HG03159 (cell line): ENCODE data around the gene SYNCRIP.
"Not testable (repeated sequence)": the region's sequence is repeated elsewhere in the genome, so short reads cannot be mapped to it uniquely, and the experiment has no call there.

Experiments used
- ATAC-seq: cut with Tn5 transposase; IDR thresholded peaks from one replicate; pipeline ENCODE4 v1.9.1; 2021; ENCODE audit warnings: mild to moderate bottlenecking, moderate library complexity; ENCODE audit not compliant: unreplicated experiment

Gene SYNCRIP

DNA sequence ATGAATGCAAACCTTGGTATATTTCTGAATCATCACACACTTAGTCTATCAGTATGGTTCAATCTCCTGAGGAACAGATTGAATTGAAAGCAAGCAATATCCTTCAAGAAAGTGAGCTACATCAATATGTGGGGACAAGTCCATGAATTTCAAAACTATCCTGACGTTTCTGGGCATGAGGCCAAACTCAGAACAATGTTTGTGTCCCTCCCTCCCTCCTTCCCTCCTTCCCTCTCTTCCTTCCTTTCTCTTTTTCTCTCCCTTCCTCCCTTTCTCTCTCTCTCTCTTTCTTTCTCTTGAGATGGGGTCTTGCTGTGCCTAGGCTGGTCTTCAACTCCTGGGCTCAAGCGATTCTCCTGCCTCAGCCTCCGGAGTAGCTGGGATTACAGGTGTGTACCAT, 27.9 kb upstream of the SYNCRIP start:
- ATAC-seq, result no peak

DNA sequence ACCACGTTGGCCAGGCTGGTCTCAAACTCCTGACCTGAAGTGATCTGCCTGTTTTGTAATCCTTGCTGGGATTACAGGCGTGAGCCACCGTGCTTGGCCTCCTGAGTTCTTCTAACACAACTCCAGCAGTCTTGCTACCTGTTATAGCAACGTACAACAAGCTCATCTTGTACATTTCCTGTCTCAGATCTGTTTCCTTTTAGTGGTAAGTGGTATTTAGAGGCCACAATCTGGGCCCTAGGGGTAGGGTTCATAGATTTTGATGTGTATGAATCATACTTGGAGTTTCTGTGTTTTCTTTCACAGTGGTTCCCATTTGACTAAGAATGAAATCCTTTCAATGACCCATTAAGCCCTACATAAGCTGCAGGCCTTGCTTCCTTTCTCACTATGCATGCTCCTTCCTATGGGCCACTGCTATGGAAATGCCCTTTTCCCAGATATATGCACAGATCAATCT, 27.1 kb upstream of the SYNCRIP start:
- ATAC-seq, result peak; percentile 97

DNA sequence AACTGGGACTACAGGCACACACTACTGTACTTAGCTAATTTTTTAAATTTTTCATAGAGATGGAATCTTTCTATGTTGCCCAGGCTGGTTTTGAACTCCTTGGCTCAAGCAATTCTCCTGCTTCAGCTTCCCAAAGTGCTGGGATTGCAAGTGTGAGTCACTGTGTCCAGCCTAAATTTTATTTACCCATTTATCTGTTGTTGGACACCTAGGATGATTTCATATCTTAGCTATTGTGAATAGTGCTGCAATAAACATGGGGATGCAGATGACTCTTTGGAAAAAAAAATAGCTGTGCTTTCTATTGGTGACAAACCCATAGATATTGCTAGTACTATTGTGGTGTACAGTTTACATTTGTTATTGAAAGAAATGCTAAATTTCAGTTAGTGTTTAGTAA, 19.6 kb upstream of the SYNCRIP start:
- no peak for ATAC-seq

DNA sequence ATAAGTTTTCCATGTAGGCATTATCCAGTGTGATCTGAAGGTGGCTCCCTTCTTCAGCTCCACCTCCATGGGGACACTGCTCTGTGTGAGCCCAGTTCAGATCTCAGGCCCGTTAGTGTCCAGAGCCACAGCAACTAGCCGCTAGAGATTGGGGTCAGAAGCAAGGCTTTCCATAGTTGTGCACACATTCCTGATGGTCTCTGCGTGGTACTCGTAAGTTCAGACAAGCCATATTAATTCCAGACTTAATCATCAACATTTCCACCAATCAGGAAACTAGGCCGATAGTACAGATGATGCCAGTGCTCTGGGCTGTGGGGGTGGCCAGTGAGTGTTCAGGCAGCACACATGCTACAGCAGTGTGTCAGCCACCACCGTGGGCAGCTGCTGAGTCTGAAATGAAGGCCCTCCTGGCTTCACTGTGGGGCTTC, 17.5 kb upstream of the SYNCRIP start:
- ATAC-seq, result no peak

DNA sequence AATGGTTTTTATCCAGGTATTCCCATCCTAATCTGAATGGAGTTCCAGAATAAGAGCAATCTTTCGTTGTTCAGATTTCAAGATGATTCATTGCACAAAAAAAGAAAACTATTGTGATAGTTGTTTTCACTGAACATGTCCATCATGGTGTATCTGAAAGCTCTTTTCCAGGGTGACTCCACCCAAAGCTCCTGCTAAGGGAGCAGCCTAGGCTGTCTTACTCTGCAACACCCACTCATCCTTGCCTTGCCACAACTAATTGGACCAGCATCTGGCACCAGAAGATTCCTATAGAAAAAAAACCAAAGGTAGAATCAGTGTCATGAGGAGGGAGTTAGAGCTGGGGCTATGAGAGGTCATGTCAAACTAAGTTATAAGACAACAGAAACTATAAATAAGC, 7.9 kb upstream of the SYNCRIP start:
- no peak for ATAC-seq

DNA sequence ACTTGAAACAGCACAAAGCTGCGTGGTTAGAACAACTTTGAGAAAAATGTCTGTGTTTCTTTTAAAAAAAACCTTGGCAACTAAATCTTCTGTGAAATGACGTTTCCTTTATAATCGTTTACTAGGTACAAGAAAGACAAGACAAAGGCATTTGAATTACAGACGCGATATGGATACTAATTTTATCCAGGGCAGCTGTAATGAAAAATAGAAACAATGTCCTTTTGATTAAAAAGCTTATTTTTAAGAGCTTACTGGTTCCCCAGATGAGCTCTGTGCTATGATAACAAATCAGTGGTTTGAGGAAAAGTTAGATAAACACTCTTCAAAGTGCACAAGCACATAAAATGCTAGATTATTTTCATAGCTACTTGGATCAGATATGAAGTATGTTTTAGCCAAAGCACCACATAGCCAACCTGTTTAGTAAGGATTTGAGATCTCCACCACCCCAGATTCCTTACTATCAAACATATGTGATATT, 1.6 kb upstream of the SYNCRIP start:
- no peak for ATAC-seq

DNA sequence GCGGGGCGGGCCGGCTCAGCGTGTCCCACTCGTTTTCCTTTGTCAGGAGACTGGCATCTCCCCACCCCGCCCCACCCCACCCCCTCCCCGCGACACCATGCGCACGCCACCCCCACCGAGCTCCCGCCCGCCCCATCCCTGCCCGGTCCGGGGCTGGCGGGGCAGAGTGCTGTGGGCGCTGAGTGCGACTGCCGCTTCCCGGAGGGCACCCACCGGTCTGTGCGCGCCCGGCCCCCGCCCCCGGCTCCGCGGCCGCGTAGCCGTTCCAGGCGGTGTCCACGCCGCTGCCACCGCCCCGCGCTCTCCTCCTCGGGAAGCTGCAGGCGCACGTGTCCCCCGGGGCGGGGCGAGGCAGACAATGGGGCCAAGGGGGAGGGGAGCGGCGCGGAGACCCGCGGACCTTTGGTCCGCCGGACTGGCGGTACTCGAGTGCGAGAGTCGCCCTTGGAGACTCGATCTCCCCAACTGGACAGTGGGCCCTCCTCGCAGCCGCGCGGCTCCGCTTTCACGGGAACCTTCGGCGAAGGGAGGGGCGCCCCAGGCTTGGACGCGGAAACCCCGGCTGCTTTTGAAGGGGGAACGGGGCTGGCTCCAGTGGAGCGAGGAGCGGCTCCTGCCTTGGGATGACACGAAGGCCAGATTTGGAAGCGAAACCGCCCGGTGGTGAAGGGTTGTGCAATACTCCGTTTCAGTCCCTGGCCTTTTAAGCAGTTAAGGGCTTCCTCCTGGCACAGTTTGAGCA, 1.0 kb upstream of the SYNCRIP start:
- ATAC-seq, result peak; percentile 51

DNA sequence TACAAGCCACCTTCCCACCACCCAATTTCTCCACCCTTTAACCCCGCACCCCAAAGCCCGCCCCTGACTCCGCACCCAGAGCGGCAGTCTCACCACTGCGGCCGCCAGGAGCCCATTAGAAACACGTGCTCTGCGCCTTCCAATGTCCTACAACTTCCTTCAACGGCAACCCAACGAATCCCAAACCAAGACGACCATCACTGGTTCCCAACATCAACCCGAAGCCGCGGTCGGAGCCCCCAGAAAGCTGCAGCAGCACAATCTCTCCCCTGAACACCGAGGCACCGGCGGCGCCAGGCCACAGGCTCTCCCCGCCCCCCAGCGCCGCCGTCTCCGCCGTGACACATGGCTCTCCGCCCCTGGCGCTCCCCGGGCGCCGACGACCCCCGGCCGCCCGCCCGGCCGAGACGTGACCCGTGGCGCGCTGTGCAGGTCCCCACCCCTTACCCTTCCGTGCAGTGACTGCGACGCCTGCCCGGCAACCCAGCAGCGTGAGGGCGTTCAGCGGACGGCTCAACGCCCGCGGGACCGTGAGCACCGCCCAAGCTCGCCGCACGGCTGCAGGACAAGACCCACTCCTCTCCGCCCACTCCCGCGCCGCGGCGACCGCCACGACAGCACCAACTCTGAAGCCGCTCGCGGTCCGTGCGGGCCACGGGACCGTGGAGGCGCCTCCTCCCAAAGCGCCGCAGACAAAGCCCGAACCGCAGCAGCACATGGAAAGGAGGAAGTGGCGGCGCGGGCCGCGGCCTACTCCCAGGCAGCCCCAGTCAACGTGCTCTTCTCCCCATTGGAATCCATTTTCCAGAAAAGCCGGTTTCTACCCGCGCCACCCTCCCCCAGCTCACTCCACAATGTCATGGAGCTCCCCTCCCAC, 551 bp downstream of the SYNCRIP start:
- ATAC-seq, result no peak

DNA sequence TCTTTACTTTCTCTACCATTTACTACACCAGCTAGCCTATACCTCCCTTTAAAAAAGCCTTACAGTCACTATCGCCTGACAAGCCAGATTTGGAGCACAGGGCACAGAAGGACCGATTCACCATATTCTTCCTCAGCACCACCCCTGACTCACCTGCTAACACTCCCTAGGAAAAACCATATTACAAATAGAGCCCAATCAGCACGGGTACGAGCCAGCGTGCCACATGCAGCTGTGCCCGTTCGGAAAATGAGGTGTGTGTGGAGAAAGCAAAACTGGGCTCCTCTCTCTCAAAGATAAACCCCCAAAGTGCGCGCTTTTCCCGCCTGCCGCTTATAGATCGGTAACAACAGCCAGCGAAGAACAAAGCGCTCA, 1.2 kb downstream of the SYNCRIP start:
- ATAC-seq, result no peak

DNA sequence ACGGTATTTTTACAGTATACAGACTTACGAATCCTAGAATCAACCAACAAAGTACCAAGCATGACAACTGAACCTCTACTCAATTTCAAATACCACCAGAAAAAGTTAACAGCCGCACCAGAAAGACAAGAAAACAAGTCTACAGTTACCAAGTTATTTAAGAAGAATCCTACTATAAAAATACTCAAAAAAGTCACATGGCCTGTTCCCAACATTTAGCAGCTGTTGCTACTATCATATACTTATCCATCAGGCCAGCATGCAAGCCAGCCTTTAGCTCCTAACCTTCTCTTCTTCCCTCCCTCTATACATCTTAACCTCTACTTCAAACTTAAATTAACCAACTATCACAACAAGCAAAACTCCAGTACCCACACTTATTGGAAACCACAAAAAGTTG, 1.9 kb downstream of the SYNCRIP start:
- ATAC-seq, result no peak

DNA sequence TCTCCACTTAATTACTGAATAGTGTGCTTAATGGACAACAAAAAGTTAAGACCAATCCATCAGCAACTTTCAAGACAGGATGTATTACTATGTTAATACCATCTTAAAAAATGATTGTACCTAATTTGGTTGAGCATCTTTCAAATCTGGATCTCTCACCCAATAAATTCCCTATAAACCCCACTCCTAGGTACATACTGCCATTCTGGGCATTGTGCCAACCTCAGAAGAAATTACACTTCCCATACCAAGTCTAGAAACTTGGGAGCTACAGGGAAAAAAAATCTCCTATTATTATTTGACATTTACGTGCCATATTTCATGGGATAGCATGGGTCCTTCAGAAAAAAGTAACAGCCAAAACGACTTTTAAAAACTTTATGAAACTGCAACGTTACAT, 5.1 kb downstream of the SYNCRIP start:
- ATAC-seq, result no peak

DNA sequence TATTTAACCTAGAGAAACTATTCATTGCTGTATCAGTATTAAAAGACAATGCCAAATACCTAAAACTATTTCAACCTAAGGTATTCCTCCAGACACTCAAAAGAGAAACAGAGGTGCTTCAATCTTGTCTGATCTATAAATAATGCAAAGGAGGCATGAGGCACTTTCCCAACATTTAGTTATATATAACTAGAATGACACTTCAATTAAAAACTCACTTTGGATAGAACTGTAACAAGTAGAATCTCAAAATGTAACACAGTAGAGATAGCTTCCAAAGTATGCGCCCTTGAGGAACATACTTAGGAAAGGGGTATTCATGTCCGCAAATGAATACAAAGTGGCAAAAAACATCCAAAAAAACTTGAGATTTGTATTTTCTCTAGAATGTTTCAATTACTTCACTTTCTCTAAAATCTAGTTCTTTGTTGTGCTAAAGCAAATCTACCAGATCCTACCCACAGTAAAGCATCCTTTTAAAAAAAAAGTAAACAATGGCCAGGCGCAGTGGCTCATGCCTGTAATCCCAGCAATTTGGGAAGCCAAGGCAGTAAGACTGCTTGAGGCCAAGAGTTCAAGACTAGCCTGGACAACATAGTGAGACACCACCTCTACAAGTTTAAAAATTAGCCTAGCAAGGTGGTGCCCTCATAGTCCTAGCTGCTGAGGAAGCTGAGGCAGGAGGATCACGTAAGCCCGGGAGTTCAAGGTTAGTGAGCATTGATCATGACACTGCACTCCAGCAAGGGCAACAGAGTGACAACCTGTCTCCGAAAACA, 10.3 kb downstream of the SYNCRIP start:
- no peak for ATAC-seq

DNA sequence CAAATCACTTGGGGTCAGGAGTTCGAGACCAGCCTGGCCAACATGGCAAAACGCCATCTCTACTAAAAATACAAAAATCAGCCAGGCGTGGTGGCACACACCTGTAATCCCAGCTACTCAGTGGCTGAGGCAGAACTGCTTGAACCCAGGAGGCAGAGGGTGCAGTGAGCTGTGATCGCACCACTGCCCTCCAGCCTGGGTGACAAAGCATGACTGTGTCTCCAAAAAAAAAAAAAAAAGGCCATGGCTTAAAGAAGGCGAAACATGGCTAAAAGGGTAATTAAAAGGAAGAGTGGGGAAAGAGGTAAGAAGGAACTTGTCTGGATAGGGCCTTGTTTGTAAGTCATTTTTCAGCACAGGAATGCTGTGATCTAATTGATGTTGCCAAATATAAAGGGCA, 11.6 kb downstream of the SYNCRIP start:
- ATAC-seq, result not testable (repeated sequence)

DNA sequence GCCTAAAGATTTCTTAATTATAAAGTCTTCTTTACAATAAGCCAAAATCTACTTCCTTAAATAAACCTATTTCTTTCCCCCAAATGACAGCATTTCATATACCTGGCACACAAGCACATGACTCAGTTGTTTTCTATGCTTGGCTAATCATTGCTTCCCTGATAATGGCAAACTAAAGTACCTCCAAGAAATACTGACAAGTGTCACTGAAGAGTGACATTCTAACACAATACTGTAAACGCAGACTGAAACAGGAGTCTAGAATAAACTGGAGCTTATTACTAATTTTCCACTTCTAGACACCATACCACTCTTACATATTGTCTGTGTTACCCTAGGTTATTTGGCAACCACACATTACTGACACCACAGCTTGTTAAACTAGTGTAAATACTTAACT, 14.3 kb downstream of the SYNCRIP start:
- no peak for ATAC-seq

DNA sequence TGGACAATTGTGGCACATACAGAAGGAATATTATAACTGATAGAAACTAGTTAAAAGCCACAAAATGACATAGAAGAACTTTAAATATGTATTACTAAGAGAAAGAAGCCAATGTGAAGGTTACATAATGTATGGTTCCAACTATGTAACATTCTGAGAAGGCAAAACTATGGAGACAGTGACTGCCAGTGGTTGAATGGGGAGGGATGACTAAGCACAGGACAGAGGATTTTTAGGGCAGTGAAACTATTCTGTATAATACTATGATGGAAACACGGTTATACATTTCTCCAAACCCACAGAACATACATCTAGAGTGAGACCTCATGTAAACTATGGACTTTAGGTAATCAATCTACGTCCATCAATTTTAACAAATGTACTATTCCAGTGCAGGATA, 22.4 kb downstream of the SYNCRIP start:
- no peak for ATAC-seq

DNA sequence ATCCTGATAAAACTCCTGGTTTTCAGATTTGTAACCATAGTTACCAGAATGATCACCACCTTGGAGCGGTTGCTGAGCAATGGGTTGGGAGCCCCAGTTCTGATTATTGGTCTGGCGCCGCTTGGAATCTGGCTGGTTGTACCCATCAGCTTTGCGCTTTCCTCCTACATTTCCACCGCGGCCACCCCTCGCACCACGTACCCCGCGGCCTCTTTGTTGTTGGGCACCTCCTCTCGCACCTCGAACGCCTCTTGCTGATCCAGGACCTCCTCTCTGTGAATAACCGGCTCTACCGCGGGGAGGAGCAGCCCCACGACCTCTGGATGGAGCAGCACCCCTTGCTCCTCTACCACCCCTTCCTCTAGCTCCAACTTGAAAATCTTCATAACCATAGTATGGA, 27.9 kb downstream of the SYNCRIP start:
- no peak for ATAC-seq

DNA sequence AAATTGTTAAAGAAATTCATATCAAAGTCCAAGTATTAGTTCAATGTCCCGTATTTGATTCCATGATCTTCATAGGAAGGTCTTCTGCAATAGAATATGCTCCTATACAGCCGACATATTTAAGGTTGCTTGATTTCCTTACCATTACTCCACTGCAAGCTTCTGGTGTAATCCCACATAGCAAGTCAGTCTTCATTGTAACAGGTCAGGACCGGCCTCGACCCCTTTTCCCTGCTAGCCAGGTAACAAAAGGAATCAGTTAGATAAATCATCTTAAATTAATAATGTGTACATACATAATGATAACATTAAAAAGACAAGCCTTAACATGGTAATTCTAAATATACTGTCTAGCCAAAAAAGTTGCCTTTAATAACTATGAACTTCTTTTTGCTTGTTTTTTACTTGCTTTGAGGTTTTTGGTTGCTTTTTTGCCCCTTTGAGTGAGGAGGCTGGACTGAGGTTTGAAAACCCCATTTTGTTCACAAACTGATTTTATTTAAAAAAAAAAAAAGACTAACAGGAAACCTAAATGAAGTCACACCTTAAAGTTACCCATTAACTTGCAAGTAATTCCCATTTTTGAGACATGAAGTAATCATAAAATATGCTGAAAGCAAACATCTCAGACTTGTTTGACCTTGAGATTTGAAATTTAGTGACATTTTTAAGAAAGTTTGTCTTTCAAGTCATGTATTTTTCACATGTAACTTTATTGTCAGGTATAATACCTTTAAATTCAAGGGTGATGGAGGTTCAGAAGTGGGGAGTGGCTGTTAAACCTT, 29.8 kb downstream of the SYNCRIP start:
- ATAC-seq, result no peak

DNA sequence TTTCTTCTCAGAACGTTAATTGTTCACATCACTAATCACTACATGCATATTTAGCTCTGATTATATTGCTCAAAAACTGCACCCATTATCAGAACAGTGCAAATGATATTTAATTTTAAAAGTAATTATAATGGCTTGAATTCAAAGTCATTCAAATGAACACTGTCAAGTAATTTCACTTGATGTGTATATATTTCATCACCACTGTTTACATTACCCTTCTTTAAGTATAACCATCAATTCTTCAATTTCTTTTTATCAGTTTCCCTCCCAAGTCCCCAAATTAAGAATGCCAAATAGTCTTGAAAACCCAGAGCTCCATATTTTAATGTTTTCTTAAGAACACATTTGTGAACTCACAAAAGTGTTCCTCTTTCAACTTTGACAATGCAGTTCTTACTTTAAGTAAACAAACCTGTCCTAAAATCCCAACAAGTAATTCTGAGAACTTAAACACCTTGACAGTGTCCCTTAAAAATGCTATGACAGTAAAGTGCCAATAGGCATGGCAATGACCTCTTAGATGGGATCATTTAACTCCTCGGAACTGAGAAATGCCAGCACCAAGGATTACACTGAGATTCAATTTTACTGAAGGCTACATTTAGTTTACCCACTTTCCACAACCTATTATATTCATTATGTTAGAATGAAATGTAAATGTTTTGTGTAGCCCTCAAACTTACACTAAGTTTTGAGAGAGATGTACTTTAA, 32.3 kb downstream of the SYNCRIP start:
- ATAC-seq, result no peak

DNA sequence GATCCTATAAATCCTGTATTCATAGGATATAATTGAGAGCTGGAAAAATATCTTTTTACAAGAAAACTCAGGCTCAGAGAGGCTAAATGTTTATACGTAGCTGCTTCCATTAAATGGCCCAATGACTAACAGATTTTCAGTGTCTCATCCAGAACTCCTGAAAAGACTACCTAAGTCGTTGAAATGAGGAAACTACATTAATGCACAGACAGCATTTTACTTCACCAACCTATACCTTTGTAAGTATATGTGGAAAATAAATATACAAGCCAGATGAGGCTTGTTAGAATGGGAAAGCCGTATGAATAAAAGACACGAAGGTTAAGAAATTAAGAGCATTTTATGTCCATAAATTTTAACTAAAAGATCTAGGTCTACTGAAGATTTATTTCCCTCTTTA, 40.6 kb downstream of the SYNCRIP start:
- ATAC-seq, result no peak
